HuH-7 (cell line): ENCODE measurements around the gene TET1.
"Not testable (repeated sequence)": the region's sequence is repeated elsewhere in the genome, so short reads cannot be mapped to it uniquely, and the experiment has no call there.

Source experiments
- DNase-seq: peaks from one replicate; pipeline ENCODE4 v3.0.0; 2011; ENCODE audit warnings: low spot score

Gene TET1

DNA sequence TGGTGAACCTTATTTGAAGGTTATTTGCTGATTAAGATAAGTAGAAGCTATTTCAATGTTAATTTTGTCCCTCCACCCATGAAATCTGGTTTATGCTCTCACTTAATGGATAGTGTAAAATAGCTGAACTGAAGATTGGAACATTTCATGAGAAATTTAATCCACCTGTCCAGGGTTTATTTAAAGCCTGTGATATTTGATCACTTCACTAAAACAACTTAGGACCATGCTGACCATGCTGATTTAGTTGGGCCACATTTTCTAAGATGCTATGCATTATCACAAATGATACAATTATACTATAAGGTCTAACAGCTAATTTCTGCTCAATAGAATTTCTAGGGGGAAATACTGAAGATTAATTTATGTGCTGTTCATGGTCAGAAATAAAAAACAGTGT is 53.8 kb downstream of the TET1 start:
- DNase-seq: not testable (repeated sequence)

DNA sequence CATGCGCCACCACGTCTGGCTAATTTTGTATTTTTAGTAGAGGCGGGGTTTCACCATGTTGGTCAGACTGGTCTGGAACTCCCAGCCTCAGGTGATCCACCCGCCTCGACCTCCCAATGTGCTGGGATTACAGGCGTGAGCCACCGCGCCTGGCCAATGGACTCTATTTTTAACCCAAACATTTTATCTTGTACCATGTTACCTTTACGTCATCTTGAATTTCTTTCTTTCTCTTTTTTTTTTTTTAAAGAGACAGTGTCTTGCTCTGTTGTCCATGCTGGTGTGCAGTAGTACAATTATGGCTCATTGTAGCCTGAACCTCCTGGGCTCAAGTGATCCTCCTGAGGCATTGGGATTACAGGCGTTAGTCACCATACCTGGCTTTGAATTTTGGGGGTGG is 57.6 kb downstream of the TET1 start:
- not testable (repeated sequence) for DNase-seq

DNA sequence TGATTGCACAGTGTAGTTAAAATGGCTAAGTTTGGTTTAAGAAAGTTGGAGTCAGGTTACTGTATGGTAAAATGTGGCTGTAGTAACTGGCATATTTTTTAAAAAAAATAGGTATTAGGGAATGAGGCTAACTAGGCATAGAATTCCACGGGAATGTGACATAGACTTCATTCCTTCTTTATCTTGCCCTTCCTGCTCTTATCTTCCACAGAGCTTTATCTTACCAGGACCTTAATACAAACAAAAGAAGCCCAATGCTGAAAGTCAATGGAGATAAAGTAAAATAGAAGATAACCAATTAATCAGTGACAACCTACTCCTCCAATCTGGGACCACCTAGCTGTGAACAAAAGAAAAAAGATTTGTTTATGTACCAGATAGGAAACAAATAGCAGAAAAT is 58.1 kb downstream of the TET1 start:
- DNase-seq: no peak

DNA sequence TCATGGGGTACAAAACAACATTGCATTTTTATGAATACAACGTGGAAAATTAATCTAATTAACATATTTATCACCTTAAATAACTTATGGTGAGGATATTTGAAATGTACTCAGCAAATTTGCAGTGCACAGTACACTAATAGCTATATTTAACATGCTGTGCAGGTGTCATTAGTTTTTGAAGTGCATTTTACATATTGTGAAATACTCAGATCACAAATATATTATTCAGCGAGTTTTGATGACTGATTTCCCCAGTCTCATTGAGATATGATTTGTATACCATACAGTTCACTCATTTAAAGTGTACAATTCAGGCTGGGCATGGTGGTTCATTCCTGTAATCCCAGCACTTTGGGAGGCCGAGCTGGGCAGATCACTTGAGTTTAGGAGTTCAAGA is 59.5 kb downstream of the TET1 start:
- no peak for DNase-seq

DNA sequence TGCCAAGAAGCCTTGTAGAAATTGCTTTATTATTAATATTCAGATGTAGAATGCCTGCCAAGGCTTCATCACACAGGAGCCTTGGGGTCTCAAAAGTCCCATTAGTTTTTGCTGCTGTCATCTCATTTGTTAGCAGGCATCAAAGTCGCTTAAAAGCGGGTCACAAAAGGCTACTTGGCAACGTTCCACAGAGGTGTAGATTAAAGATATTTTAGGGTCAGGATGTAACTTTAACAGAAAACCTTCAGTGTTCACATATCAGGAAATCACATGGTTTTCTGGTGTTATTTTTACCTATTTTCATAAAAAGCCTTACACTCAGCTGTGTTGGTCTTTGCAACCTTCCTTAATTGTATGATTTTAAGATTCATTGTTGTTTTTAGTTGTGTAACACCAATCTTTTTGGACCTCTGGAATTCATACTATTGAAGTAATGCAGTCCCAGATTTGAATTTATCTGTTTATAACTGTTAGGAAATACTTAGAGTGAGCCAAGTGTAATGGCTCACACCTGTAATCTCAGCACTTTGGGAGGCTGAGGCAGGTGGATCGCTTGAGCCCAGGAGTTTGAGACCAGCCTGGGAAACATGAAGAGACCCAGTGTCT is 65.3 kb downstream of the TET1 start:
- no peak for DNase-seq

DNA sequence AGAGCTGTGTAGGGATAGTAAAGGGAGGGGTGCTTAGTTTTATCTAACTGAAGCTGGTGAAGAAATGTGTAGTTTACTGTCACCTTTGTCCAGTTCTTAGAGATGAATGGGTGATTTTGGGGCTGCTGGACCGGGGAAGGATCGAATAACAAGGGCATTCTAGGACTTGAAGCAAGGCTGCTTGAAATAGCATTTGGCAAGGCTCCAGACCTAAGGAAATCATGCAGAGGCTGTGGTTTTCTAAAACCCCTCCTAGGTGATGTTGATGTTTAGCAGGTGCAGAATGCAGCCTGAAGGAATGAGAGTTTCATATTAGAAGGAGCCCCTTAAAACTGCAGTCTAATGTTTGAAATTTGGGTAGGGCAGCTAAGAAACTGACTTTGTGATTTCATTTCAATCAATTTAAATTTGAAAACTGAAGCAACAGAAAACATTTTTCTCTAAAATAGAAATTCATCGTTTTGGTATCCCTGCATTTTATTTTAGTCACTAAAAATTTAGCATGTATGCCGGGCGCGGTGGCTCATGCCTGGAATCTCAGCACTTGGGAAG is 68.5 kb downstream of the TET1 start:
- DNase-seq: no peak

DNA sequence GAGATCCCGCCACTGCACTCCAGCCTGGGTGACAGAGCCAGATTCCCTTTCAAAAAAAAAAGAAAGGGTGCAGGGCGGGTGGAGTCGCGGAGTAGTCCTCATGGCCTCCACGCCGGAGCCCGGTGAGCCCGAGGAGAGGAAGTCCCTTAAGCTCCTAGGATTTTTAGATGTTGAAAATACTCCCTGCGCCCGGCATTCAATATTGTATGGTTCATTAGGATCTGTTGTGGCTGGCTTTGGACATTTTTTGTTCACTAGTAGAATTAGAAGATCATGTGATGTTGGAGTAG is 72.1 kb downstream of the TET1 start:
- DNase-seq: not testable (repeated sequence)

DNA sequence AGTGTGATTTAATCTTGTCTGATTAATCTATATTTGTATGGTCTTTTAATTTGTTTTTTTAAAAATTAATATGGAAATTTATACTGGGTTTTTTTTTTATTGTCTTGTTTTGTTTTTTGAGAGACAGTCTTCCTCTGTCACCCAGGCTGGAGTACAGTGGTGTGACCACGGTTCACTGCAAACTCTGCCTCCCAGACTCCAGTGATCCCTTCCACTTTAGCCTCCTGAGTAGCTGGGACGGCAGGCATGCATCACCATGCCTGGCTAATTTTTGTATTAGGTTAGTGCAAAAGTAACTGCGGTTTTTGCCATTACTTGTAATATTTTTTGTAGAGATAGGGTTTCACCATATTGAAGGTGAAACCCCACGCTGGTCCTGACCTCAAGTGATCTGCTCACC is 73.1 kb downstream of the TET1 start:
- no peak for DNase-seq

DNA sequence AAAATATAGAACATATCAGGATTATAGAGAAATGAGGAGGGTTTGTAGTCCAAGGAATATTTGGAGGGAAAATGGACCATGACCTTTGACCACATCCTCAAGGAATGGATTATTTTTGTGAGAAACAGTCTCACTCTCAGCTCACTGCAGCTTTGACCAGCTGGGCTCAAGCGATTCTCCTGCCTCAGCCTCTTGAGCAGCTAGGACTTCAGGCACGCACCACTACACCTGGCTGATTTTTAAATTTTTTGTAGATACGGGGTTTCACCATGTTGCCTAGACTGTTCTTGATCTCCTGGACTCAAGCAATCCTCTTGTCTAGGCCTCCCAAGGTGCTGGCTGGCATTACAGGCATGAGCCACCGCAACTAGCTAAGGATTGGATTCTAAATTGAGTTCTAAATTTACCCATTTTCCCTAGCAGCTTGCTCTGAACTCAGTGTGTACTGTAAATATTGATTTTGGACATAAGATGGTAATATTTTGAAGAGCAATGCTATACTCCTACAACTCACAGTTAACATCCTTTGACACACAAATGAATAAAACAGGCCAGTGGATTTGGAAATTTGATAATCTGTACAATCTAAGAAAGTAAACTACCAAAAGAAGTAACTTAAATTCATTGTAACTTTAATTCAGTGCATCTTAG is 73.8 kb downstream of the TET1 start:
- no peak for DNase-seq

DNA sequence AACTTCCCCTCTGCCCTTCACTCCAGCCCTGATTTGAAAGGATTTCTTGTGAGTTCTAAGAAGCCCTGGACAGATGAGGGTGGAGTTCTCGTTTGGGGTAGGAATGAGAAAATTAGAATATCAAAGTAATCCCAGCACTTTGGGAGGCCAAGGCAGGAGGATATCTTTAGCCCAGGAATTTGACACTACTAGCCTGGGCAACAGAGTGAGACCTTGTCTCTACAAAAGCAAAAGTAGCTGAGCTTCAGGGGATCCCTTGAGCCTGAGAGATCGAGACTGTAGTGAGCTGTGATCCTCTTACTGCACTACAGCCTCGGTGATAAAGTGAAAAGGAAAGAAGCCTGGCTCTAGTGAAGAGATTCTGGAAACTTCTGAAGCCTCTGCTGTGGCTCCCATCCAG is 76.2 kb downstream of the TET1 start:
- DNase-seq: no peak

DNA sequence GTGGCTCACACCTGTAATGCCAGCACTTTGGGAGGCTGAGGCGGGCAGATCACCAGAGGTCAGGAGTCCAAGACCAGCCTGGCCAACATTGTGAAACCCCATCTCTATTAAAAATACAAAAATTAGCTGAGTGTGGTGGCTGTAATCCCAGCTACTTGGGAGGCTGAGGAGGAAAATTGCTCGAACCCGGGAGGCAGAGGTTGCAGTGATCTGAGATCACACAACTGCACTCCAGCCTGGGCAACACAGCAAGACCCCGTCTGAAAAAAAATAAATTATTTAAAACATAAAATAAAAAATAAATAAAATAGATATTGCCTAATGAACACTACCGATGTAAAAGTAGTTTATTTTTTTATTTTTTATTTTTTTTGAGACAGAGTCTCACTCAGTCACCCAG is 83.4 kb downstream of the TET1 start:
- DNase-seq: not testable (repeated sequence)

DNA sequence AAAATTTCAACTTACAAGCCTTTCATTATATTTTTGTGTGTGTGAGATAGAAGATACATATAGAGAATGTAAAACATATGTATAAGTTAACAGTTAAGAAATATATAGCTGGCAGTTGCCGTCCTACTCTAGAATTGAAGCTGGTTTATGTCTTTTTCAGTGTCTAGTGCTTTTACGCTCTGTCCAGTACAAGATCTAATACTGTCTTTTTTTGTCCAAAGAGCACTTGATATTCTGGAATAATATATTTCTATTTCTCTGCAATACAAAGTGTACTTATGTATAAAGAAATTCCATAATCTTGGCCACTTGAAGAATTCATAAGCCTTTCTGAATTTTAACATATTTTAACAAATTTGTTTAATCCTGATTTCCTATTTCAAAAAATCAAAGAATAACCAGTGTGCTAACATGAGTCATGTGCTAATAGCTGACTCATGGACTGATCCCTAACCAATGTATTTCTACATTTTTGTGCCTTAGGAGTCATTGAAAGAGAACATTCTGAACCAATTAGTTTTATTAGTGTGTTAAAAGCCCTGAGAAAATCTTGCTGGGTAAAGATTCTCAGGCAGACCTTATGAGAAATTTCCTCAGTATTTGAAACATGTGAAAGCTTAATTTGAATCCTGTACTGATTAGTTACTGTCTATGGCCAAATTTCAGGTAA is 87.7 kb downstream of the TET1 start:
- DNase-seq: no peak

DNA sequence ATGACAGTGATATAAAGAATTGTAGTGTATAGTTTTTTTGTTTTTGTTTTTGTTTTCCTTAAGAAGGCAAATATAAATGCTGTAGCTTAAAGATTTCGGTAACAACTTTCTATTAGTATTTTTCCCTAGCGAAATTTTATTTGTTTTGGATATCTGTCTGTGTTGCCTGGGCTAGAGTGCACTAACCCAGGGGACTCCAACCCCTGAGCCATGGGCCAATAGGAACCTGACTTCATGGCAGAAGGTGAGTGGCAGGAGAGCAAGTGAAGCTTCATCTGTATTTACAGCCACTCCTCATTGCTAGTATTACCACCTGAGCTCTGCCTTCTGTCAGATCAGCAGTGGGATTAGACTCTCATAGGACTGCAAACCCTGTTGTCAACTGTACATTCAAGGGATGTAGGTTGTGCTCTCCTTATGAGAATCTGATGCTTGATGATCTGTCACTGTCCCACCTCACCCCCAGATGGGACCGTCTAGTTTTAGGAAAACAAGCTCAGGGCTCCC is 95.5 kb downstream of the TET1 start:
- no peak for DNase-seq

DNA sequence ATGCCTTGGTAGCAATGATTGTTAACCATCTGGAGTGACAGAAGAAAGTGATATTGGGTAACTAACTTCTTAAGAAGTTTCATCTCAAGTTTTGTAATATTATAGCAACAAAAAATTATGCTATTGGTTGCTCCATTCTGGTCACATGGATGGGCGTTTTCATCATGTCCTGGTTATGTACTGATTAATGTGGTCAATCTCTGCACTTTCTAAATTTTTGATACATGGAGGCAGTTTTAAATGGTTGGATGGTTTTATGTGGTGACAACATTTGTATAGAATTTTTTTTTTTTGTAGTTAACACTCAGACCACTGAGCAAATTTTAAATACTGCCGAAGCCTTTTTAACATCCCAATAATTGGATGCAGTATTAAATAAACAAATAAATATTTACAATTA is 105.7 kb downstream of the TET1 start:
- DNase-seq: no peak

DNA sequence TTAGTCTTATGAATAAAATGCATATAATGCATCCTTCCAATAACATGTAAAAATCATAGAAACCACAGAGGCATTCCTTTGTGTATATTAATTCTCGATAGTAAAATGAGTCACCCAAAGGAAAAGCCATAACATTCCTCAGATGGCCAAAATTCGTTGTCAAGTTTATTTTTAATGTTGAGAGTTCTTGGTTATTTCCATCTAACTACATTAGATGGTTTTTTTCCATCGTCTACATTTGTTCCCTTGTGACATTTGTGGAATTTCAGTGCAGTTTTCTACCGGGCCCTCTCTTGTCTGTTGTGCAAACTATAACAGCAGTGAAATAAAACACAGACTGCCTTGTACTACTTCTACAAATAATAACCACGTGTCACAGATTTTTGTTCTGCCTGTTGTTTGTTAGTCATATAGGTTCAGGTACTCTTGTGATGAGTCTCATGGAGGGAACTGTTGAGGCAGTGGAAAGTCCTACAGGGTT is 106.2 kb downstream of the TET1 start:
- DNase-seq: no peak

DNA sequence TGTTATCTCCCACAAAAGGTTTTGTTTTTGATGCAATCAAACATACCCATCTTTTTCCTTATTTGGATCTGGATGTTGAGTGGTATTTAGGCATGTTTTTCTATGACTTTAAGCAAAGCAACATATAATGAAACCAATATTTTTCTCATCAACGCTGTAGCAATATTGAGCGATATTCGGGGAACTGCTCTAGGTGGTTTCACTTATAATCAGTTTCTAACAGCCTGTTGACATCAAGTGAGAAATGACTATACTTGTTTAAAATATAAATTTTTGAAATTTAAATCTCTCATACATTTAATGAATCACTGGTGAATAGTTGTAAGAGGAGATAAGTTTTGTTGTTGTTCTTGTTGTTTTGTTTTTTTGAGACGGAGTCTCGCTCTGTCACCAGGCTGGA is 108.1 kb downstream of the TET1 start:
- no peak for DNase-seq

DNA sequence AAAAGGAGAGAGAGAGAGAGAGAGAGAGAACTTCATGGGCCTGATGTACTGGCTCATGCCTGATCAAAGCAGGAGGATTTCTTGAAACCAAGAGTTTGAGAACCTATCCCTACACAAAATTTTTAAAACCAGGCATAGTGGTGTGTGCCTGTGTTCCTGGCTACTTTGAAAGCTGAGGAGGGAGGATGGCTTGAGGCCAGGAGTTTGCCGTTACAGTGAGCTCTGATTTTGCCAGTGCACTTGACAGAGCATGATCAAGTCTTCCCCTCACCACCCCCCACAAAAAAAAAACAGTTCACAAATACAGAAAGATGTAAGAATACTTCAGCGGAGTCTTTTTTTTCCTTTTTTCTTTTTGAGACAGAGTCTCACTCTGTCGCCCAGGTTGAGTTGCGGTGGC is 108.8 kb downstream of the TET1 start:
- DNase-seq: no peak

DNA sequence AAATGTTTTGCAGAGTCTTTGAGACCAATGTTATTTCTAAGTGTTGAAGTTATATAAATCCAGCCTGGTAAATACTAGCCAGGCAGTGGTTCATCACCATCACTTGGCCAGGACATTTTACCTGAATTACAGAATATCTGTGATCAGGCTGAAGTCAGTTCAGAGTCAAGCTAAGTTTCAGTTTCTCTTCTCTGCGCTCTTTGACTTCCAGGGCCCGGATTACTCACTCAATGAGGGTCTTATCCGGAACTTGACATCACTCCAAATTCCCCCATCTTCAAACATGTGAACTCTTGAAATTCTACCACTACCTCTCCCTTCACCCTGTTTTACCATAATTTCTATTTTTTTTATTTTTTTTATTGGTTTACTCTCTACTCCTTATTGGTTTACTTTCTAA is 124.3 kb downstream of the TET1 start:
- DNase-seq: no peak

DNA sequence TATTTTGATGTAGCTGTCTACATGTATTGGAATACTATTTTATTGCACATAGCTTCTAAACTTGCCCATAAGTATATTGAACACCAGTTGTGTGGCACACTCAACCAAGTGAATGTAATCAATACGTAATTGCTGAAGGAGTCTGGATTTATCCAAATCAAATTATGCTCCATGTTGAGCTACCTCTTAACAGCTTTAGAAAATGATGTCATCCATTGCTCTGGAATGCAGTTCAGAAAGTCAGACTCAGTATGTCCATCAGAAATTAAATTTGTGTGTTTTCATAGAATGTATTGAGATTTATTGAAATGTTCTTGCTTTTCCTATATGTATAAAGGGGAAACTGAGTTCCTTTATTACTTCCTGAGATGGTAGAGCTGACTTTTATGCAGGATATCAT is 135.9 kb downstream of the TET1 start:
- DNase-seq: no peak

DNA sequence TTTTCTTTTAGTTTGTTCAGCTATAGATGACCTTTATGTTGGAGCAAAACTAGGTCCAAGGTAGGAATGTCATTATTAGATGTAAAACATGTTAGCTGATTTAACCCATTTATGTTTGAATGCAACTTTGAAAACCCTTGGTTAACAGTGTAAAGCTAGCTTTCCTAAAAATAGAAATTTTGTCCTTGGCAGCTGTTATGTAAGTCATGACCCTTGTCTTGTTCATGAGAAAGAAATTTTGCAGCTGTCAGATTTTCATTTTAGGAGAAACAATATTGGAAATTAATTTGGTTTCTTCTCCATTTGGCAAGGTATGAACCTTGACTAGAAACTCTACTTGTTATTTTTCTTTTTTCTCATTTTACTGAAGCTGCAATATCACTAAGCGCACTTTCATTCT is 137.0 kb downstream of the TET1 start:
- DNase-seq: no peak

DNA sequence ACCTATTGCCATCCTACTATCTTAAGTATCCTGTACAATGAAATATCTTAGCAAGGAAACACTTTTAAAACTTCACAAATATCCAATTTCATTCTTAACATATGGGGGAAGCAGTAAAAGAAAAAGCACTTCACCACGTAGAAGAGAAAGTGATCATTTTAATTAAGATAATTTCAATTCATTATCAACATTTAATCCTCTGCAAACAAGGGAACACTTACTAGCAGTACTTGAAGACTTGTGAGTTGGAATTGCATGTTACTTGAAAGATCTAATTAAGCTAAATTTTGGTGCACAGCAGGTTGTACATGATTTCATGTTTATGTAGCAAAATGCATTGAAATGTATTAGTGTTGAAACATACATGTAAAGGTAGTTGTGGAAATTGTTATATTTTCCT is 140.1 kb downstream of the TET1 start:
- no peak for DNase-seq

DNA sequence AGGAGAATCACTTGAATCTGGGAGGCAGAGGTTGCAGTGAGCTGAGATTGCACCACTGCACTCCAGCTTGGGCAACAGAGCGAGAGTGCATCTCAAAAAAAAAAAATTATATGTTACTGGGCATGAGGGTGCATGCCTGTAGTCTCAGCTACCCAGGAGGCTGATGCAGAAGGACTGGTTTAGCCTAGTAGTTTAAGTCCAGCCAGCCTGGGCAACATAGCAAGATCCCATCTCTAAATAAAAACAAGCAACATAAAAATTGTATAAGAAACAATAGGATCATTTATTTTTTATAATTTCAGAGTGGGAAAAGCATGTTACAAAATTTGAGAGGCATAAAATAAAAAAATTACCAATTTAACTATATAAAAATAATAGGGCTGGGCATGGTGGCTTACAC is 145.4 kb downstream of the TET1 start:
- no peak for DNase-seq

DNA sequence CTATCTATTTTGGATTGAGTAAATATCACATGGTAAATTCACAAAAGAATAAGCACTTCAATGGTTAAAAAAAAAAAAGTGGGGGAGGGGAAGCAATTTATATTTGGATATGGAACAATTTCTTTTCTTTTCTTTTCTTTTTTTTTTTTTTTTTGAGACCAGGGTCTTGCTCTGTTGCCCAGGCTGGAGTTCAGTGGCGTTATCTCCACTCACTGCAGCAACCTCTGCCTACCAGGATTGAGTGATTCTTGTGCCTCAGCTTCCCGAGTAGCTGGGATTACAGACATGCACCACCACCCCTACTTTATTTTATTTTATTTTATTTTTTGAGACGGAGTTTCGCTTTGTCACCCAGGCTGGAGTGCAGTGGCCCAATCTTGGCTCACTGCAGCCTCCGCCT is 148.8 kb downstream of the TET1 start:
- not testable (repeated sequence) for DNase-seq
